ENCODE measurements around the gene COMMD6. TPM values are rescaled to one million over a fixed set of nuclear protein-coding genes. Genes with fewer than 3 reads are reported as not detected.

Gene COMMD6
- total and polyA plus RNA-seq, 2 of the 13 experiments (the other 11 are each of a cell fraction or from before 2014, with no cell fraction given), result 97.0 to 164 TPM

- TF ChIP-seq HOMEZ (CRISPR knock-in tag; IDR thresholded peaks at IDR 0.05; ENCODE audit: low read depth) (no peak), SMC3 (IDR thresholded peaks at IDR 0.05; ENCODE audit: low read length) (no peak), PBX2 (CRISPR knock-in tag; IDR thresholded peaks at IDR 0.05) (no peak), HOXA5 (CRISPR knock-in tag; IDR thresholded peaks at IDR 0.05) (peak; percentile 14; the same call in 1 of the 2 replicates), ZNF766 (CRISPR knock-in tag; IDR thresholded peaks at IDR 0.05; ENCODE audit: borderline replicate concordance) (no peak), ASH2L (IDR thresholded peaks at IDR 0.05; ENCODE audit: insufficient read length, low read depth, low read length) (peak; percentile 47), ZNF20 (CRISPR knock-in tag; IDR thresholded peaks at IDR 0.05) (0 out of 2 replicates have a peak, but pooled peaks have one; percentile 54), ZNF777 (CRISPR knock-in tag; IDR thresholded peaks at IDR 0.05) (0 out of 2 replicates have a peak, but pooled peaks have one; percentile 21), PRDM15 (CRISPR knock-in tag; IDR thresholded peaks at IDR 0.05) (no peak), KDM5A (IDR thresholded peaks at IDR 0.05; ENCODE audit: borderline replicate concordance, low read length) (peak; percentile 7; the same call in 1 of the 2 replicates), ZNF510 (CRISPR knock-in tag; IDR thresholded peaks at IDR 0.05; ENCODE audit: low read depth) (no peak), NFE2 (CRISPR knock-in tag; IDR thresholded peaks at IDR 0.05) (no peak), AGO2 (optimal IDR thresholded peaks at IDR 0.05; ENCODE audit: low read depth, low read length) (peak; percentile 45), WIZ (CRISPR knock-in tag; IDR thresholded peaks at IDR 0.05) (no peak), NCOA2 (CRISPR knock-in tag; IDR thresholded peaks at IDR 0.05) (no peak), ZNF574 (CRISPR knock-in tag; IDR thresholded peaks at IDR 0.05) (peak; percentile 9; the same call in 1 of the 2 replicates), HINFP (CRISPR knock-in tag; IDR thresholded peaks at IDR 0.05; ENCODE audit: low read depth) (peak; percentile 18; the same call in 1 of the 2 replicates), POLR2A (IDR thresholded peaks at IDR 0.05; ENCODE audit: insufficient read depth in 1 of 2, low read depth in 2 of 2, low read length in 2 of 2) (peak; percentile 58 to 71), RBM39 (IDR thresholded peaks at IDR 0.05; ENCODE audit: low read depth, low read length, poor library complexity, severe bottlenecking) (peak; percentile 32), ZNF160 (CRISPR knock-in tag; IDR thresholded peaks at IDR 0.05) (peak; percentile 40; the same call in 1 of the 2 replicates)
These were observed 56.9 kb downstream of the COMMD6 start (continued) for GRCh38 chr13:75480671-75481175.

All from HepG2 (cell line).